ENCODE results near the gene GGTLC2.
"Not testable (repeated sequence)": the region's sequence is repeated elsewhere in the genome, so short reads cannot be mapped to it uniquely, and the experiment has no call there.

DNA sequence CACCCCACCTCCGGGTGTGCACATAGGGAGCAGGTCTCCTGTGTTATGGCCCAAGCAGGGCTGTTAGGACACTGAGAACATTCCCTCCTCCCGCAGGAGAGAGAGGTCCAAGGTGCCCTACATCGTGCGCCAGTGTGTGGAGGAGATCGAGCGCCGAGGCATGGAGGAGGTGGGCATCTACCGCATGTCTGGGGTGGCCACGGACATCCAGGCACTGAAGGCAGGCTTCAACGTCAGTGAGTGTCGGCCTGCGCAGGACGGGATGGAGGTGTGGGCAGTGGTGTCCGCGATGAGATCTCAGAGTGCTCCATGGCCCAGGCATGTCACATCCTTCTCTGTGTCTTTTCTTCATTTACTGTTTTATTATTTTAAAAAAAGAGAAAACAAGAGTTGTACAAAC is 12.2 kb upstream of the GGTLC2 start:
- TF ChIP-seq, protein P1, sequence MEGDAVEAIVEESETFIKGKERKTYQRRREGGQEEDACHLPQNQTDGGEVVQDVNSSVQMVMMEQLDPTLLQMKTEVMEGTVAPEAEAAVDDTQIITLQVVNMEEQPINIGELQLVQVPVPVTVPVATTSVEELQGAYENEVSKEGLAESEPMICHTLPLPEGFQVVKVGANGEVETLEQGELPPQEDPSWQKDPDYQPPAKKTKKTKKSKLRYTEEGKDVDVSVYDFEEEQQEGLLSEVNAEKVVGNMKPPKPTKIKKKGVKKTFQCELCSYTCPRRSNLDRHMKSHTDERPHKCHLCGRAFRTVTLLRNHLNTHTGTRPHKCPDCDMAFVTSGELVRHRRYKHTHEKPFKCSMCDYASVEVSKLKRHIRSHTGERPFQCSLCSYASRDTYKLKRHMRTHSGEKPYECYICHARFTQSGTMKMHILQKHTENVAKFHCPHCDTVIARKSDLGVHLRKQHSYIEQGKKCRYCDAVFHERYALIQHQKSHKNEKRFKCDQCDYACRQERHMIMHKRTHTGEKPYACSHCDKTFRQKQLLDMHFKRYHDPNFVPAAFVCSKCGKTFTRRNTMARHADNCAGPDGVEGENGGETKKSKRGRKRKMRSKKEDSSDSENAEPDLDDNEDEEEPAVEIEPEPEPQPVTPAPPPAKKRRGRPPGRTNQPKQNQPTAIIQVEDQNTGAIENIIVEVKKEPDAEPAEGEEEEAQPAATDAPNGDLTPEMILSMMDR (IDR thresholded peaks at IDR 0.05), result not testable (repeated sequence)
- not testable (repeated sequence) for TF ChIP-seq POLR2A (IDR thresholded peaks at IDR 0.05)

Data from breast epithelium (tissue), 3 donors.